ENCODE data around the gene RGSL1.

The RGSL1 gene

GRCh38 chr1:182561456-182561855, 111.5 kb downstream of the RGSL1 start:
- no peak for TF ChIP-seq CTCF (conservative IDR thresholded peaks at IDR 0.05; ENCODE audit: low read depth)
- DNase-seq (ENCODE audit: low spot score), result no peak
- POLR2A ChIA-PET (ENCODE audit: low non-redundant PET), result no interaction called here
- H3K27ac ChIP-seq, result no peak overlapping the region
- CTCF ChIA-PET, result no interaction called here

GRCh38 chr1:182563095-182563494, 113.1 kb downstream of the RGSL1 start:
- no peak for TF ChIP-seq CTCF (conservative IDR thresholded peaks at IDR 0.05; ENCODE audit: low read depth)
- DNase-seq (ENCODE audit: low spot score), result no peak
- POLR2A ChIA-PET (ENCODE audit: low non-redundant PET), result no interaction called here
- CTCF ChIA-PET, result no interaction called here
- H3K27ac ChIP-seq, result no peak overlapping the region

GRCh38 chr1:182564406-182565004, 114.6 kb downstream of the RGSL1 start:
- ChIA-PET POLR2A (ENCODE audit: low non-redundant PET) (no interaction called here), CTCF (no interaction called here)
- no peak for DNase-seq (ENCODE audit: low spot score)
- TF ChIP-seq CTCF (conservative IDR thresholded peaks at IDR 0.05; ENCODE audit: low read depth), result no peak
- no peak overlapping the region for H3K27ac ChIP-seq

GRCh38 chr1:182565537-182565936, 115.6 kb downstream of the RGSL1 start:
- POLR2A ChIA-PET (ENCODE audit: low non-redundant PET), result no interaction called here
- no peak for TF ChIP-seq CTCF (conservative IDR thresholded peaks at IDR 0.05; ENCODE audit: low read depth)
- DNase-seq (ENCODE audit: low spot score), result no peak
- H3K27ac ChIP-seq, result no peak overlapping the region
- CTCF ChIA-PET, result no interaction called here

- H3K27ac ChIP-seq, result no peak overlapping the region
- TF ChIP-seq CTCF (conservative IDR thresholded peaks at IDR 0.05; ENCODE audit: low read depth), result no peak
- ChIA-PET POLR2A (ENCODE audit: low non-redundant PET) (no interaction called here), CTCF (no interaction called here)
- DNase-seq (ENCODE audit: low spot score), result no peak
These were observed 117.7 kb downstream of the RGSL1 start for GRCh38 chr1:182567629-182568028.

GRCh38 chr1:182568647-182569284, 118.8 kb downstream of the RGSL1 start:
- no peak for DNase-seq (ENCODE audit: low spot score)
- ChIA-PET CTCF (no interaction called here), POLR2A (ENCODE audit: low non-redundant PET) (no interaction called here)
- TF ChIP-seq CTCF (conservative IDR thresholded peaks at IDR 0.05; ENCODE audit: low read depth), result no peak
- no peak overlapping the region for H3K27ac ChIP-seq

All from RWPE1 (cell line).